OCI-LY3 (cell line): ENCODE results near the gene ATP2B3.

Experiments
- EZH2phosphoT487 ChIP-seq: fragments of 200-600 bp; shearing (Covaris generic); IDR thresholded peaks from 2 replicates; pipeline ENCODE4 v1.6.1; 2018; ENCODE audit warnings: antibody characterized with exemption, mixed run types, low read depth
- TF ChIP-seq, protein P1 (sequence below): fragments of 200-600, 300-600 bp; sonication (generic); IDR thresholded peaks from 2 replicates; pipeline ENCODE4 v1.5.1; 2014; ENCODE audit warnings: antibody characterized with exemption, low read length, low read depth

DNA sequence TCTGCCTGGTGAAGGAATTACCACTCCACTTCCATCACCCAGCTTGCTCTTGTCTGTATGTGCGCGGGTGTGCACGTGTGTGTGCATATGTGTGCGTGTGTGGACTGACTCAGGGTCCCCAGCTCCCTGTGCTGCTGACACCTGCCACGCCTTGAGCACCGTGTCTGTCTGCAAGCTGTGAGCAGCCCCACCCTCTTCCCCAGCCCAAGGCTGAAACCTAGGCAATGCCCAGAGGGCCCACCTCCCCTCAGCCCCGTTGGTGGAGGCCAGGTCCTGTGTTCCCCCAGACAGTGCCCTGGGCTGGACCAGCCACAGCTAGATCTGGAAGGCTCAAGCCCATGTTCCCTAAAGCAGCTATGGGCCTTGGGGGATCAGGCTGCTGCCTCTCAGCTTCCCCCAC, 83.5 kb downstream of the ATP2B3 start:
- TF ChIP-seq, protein P1, sequence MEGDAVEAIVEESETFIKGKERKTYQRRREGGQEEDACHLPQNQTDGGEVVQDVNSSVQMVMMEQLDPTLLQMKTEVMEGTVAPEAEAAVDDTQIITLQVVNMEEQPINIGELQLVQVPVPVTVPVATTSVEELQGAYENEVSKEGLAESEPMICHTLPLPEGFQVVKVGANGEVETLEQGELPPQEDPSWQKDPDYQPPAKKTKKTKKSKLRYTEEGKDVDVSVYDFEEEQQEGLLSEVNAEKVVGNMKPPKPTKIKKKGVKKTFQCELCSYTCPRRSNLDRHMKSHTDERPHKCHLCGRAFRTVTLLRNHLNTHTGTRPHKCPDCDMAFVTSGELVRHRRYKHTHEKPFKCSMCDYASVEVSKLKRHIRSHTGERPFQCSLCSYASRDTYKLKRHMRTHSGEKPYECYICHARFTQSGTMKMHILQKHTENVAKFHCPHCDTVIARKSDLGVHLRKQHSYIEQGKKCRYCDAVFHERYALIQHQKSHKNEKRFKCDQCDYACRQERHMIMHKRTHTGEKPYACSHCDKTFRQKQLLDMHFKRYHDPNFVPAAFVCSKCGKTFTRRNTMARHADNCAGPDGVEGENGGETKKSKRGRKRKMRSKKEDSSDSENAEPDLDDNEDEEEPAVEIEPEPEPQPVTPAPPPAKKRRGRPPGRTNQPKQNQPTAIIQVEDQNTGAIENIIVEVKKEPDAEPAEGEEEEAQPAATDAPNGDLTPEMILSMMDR, result no peak
- TF ChIP-seq EZH2phosphoT487, result no peak
